SHP77 treated with DMSO at 0.1 percent for 48 hours (cell line): Measurements from ENCODE around the gene GLIS1.

ENCODE experiments used
- DNase-seq: peaks from one replicate; lab custom pipeline; 2025; lab: John Stamatoyannopoulos, UW

GLIS1 gene

GRCh38 chr1:53617851-53618499 lies 121.0 kb downstream of the GLIS1 start:
- DNase-seq = no peak

GRCh38 chr1:53617382-53617781 lies 121.6 kb downstream of the GLIS1 start:
- no peak for DNase-seq

GRCh38 chr1:53616927-53617326 lies 122.0 kb downstream of the GLIS1 start:
- DNase-seq = no peak

GRCh38 chr1:53616511-53616910 lies 122.5 kb downstream of the GLIS1 start:
- no peak for DNase-seq

- DNase-seq = no peak
Measured at GRCh38 chr1:53615101-53615500, 123.9 kb downstream of the GLIS1 start.

- DNase-seq = no peak
Measured at GRCh38 chr1:53614231-53615021, 124.5 kb downstream of the GLIS1 start.

GRCh38 chr1:53608676-53609075 lies 130.3 kb downstream of the GLIS1 start:
- no peak for DNase-seq

- no peak for DNase-seq
Measured at GRCh38 chr1:53608071-53608470, 130.9 kb downstream of the GLIS1 start.

- DNase-seq = no peak
Measured at GRCh38 chr1:53606651-53607051, 132.3 kb downstream of the GLIS1 start.

- DNase-seq = no peak
Measured at GRCh38 chr1:53606197-53606596, 132.8 kb downstream of the GLIS1 start.

GRCh38 chr1:53605181-53605580 lies 133.8 kb downstream of the GLIS1 start:
- DNase-seq = no peak

- no peak for DNase-seq
Measured at GRCh38 chr1:53604291-53604919, 134.6 kb downstream of the GLIS1 start.

- DNase-seq = no peak
Measured at GRCh38 chr1:53603431-53603830, 135.5 kb downstream of the GLIS1 start.

GRCh38 chr1:53601867-53602775 lies 136.8 kb downstream of the GLIS1 start:
- DNase-seq = no peak

GRCh38 chr1:53601031-53601745 lies 137.8 kb downstream of the GLIS1 start:
- DNase-seq = no peak

- peak; percentile 16 for DNase-seq
Measured at GRCh38 chr1:53600561-53600960, 138.4 kb downstream of the GLIS1 start.

- DNase-seq = no peak
Measured at GRCh38 chr1:53600001-53600400, 139.0 kb downstream of the GLIS1 start.

- no peak for DNase-seq
Measured at GRCh38 chr1:53599481-53599880, 139.5 kb downstream of the GLIS1 start.

GRCh38 chr1:53598966-53599365 lies 140.0 kb downstream of the GLIS1 start:
- DNase-seq = no peak

- DNase-seq = no peak
Measured at GRCh38 chr1:53595906-53596305, 143.1 kb downstream of the GLIS1 start.

- DNase-seq = no peak
Measured at GRCh38 chr1:53594391-53595180, 144.4 kb downstream of the GLIS1 start.
